Mesothelial cell of epicardium (in vitro differentiated cells): Measurements from ENCODE around the gene DEPDC5. TPM values are rescaled to one million over a fixed set of nuclear protein-coding genes. Genes with fewer than 3 reads are reported as not detected.

ENCODE experiments used
- DNase-seq, 2 experiments: peaks; one replicate each; pipeline ENCODE4 v3.0.0; 2021; ENCODE audit warnings: low spot score in 2 of 2; ENCODE audit not compliant: unreplicated experiment in 2 of 2
- H3K27ac Mint-ChIP-seq: 2 replicates; pipeline ENCODE4 v1.8.0; 2021; ENCODE audit warnings: mixed read lengths
- H3K27me3 Mint-ChIP-seq: 2 replicates; pipeline ENCODE4 v1.8.0; 2021; ENCODE audit warnings: low read depth, mixed read lengths
- H3K36me3 Mint-ChIP-seq: 2 replicates; pipeline ENCODE4 v1.8.0; 2021; ENCODE audit warnings: mixed read lengths
- H3K4me1 Mint-ChIP-seq: 2 replicates; pipeline ENCODE4 v1.8.0; 2021; ENCODE audit warnings: mixed read lengths
- H3K4me3 Mint-ChIP-seq: 2 replicates; pipeline ENCODE4 v1.8.0; 2021; ENCODE audit warnings: mild to moderate bottlenecking, moderate library complexity, mixed read lengths
- H3K9me3 Mint-ChIP-seq: 2 replicates; pipeline ENCODE4 v1.8.0; 2021; ENCODE audit warnings: mixed read lengths
- total RNA-seq: library from RNA; stranded (reverse); gene quantifications from 3 replicates; pipeline ENCODE4 v1.2.1, GENCODE V29; 2021
- TF ChIP-seq, protein P1 (sequence below): fragments of 200-600 bp; sonication (generic); IDR thresholded peaks from one replicate; pipeline ENCODE4 v1.5.0; 2021; ENCODE audit warnings: antibody characterized with exemption; ENCODE audit not compliant: unreplicated experiment

The DEPDC5 gene
- total RNA-seq, 1 donor from 2014 or later = 38.3 TPM

DNA sequence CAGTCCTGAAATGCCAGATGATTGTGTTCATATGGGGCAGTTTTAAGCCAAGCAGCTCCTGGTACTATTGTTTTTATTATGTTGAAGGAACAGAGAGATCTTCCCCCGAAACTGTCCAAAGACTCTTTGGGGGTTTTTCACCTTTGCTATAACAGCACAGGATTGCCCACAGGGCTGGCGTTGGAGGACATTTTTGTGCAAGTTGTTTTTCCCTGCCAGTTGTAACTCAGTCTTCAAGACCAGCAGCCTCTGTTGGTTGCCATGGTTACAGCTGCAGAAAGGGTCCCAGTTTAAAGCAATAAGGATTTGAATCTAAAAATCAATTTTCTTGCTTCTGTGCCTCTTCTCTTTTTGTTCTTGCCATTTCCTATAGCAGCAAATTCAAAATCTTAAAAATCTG, 145.1 kb downstream of the DEPDC5 start:
- Mint-ChIP-seq H3K9me3 (no peaks in the 10 kb centered on the region), H3K36me3 (peaks cover 11% of the 10 kb centered on the region), H3K27ac (no peak overlapping the region), H3K4me1 (peaks cover 45% of the 10 kb centered on the region), H3K27me3 (no peaks in the 10 kb centered on the region), H3K4me3 (no peak overlapping the region)
- TF ChIP-seq, protein P1, sequence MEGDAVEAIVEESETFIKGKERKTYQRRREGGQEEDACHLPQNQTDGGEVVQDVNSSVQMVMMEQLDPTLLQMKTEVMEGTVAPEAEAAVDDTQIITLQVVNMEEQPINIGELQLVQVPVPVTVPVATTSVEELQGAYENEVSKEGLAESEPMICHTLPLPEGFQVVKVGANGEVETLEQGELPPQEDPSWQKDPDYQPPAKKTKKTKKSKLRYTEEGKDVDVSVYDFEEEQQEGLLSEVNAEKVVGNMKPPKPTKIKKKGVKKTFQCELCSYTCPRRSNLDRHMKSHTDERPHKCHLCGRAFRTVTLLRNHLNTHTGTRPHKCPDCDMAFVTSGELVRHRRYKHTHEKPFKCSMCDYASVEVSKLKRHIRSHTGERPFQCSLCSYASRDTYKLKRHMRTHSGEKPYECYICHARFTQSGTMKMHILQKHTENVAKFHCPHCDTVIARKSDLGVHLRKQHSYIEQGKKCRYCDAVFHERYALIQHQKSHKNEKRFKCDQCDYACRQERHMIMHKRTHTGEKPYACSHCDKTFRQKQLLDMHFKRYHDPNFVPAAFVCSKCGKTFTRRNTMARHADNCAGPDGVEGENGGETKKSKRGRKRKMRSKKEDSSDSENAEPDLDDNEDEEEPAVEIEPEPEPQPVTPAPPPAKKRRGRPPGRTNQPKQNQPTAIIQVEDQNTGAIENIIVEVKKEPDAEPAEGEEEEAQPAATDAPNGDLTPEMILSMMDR = no peak
- DNase-seq = no peak

DNA sequence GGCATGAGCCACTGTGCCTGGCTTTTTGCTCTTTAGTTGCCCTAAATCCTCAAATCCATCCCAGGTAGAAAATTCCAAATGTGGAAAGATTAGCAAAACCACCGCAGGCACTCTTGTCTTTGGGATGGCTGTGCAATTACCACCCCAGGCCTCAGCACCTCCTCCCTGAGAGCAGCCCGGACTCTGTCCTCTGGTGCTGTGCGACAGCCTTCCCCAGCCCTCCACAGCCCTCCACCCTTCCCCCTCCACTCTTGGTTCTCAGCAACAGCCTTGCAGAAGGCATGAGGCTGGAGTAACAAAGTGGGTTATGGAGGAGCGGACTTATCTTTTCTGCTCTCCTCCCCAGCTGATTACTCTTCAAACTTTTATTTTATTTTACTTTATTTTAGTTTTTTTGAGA, 145.8 kb downstream of the DEPDC5 start:
- no peak for DNase-seq
- H3K4me1 Mint-ChIP-seq = peaks cover 44% of the 10 kb centered on the region
- no peak overlapping the region for H3K4me3 Mint-ChIP-seq
- no peaks in the 10 kb centered on the region for H3K9me3 Mint-ChIP-seq
- peaks cover 13% of the 10 kb centered on the region for H3K36me3 Mint-ChIP-seq
- TF ChIP-seq, protein P1 = no peak
- no peak overlapping the region for H3K27ac Mint-ChIP-seq
- no peaks in the 10 kb centered on the region for H3K27me3 Mint-ChIP-seq

DNA sequence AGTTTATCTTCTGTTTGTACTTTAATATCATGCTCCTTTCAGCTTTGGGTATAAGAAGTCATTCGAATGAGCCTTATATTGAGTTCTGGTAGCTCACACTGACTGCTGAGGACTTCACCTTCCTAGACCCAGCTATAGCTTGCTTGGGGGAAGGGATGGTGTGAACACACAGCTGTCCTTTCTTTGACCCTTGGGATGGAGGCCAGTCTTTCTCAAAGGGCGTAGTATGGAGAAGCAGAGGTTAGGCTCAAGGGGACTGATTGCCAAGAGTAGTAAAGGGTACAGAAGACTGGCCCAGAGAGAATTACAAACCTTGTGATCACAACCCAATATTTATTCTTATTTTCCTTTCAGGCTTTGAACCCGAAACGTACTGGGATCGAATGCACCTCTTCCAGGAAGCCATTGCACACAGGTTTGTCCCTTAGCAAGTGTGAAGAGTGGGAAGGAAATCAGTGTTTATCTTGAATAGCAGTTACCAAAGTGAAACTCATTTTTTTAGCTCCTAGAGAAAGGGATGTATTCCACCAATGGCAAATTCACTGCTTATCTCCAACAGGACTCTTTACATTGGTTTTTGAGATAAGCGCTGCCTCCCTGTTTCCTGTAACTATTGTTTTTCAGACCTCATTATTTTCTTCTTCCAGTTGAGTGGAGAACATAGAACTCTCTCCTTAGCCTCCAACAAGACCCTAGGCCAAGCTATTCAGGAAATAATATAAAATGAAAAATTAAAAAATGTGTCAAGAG, 147.7 kb downstream of the DEPDC5 start:
- no peaks in the 10 kb centered on the region for H3K9me3 Mint-ChIP-seq
- no peak for DNase-seq
- peaks cover 14% of the 10 kb centered on the region for H3K36me3 Mint-ChIP-seq
- H3K4me3 Mint-ChIP-seq = no peak overlapping the region
- no peak overlapping the region for H3K27ac Mint-ChIP-seq
- no peaks in the 10 kb centered on the region for H3K27me3 Mint-ChIP-seq
- TF ChIP-seq, protein P1 = no peak
- H3K4me1 Mint-ChIP-seq = peaks cover 31% of the 10 kb centered on the region

DNA sequence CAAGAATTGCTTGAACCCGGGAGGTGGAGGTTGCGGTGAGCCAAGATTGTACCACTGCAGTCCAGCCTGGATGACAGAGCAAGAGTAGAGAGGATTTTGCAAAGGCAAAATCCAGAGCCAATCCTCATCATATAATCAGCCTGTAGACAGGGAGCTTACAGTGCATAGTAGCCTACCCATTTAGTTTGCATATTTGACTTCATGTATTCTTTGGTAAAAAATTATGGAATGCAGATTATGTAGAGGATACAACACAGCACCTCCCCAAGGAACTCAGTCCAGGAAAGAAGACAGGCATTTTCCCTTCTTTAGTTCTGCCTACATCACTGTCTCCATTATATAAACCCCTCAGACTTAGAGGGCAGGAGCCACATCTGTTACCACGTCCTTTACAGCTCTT, 150.8 kb downstream of the DEPDC5 start:
- H3K36me3 Mint-ChIP-seq = peaks cover 21% of the 10 kb centered on the region
- DNase-seq = no peak
- no peaks in the 10 kb centered on the region for H3K27me3 Mint-ChIP-seq
- H3K4me1 Mint-ChIP-seq = peaks cover 3% of the 10 kb centered on the region
- H3K4me3 Mint-ChIP-seq = no peak overlapping the region
- TF ChIP-seq, protein P1 = no peak
- H3K27ac Mint-ChIP-seq = no peak overlapping the region
- H3K9me3 Mint-ChIP-seq = no peaks in the 10 kb centered on the region

DNA sequence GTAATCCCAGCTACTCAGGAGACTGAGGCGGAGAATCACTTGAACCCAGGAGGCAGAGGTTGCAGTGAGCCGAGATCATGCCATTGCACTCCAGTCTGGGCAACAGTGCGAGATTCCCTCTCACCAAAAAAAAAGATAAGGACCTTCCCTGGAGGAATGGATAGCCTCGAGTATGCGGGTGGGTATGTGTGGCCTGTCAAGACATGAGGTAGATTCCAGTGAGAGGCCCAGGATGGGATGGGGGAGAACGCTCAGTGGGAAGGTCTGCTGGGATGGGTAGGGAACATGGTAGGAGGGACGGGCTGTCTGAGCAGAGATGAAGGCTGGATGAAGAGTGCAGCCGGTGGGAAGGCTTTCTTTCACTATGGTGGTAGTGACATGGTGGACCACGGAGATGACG, 151.5 kb downstream of the DEPDC5 start:
- Mint-ChIP-seq H3K27me3 (no peaks in the 10 kb centered on the region), H3K36me3 (peaks cover 21% of the 10 kb centered on the region), H3K4me1 (peaks cover 3% of the 10 kb centered on the region), H3K27ac (no peak overlapping the region), H3K9me3 (no peaks in the 10 kb centered on the region), H3K4me3 (no peak overlapping the region)
- TF ChIP-seq, protein P1 = no peak
- DNase-seq = no peak
